Activated T-helper 1 cell treated with anti-CD3 and anti-CD28 coated beads, Interleukin-2, amount 50 U/mL, for 16 hours (primary cell): ENCODE results near the gene NAPG.
A peak's percentile ranks its signal among the peaks of the same experiment; 100 is the strongest.
"Not testable (repeated sequence)": the region's sequence is repeated elsewhere in the genome, so short reads cannot be mapped to it uniquely, and the experiment has no call there.

ENCODE experiments used
- DNase-seq, 2 donors: peaks; one replicate each; pipeline ENCODE4 v3.0.0-alpha.2; 2020; ENCODE audit warnings: low read depth in 1 of 2, low spot score in 1 of 2

Gene NAPG

DNA sequence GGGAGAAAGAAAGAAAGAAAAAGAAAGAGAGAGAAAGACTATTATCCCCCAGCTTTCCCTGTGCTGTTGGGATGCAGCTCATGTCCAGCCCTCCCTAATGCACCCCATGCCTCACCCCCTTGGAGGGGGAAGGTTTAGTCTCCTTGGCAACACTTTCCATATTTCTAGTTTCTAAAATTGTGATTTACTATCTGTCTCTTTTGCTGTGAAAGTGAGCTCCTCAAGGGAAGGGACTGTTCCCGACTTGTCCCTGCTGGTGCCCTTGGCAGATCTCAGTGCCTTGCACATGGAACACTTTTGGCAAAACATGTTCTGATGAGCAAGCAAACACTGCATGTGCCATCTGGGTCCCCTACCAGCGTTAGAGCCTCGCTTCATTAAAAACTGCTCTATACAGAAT lies 11.7 kb upstream of the NAPG start:
- DNase-seq, result no peak

DNA sequence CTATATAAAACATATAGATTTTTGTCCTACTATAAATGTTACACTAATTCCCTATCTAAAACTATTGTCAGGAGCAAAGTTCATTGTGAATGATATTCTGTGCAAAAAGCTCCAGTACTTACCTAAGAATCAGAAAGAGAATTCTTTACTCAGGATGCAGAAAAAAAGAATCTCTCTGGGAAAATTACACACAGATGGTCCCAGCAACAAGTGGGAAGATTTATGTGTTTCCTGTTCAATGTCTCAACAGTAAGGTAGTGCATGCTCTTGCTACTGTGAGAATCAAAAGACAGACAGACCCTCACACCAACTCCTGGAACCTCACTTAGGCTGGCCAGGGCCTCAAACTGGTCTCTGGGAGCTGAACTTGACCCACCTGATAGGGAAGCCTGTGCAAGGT lies 11.2 kb upstream of the NAPG start:
- no peak for DNase-seq

DNA sequence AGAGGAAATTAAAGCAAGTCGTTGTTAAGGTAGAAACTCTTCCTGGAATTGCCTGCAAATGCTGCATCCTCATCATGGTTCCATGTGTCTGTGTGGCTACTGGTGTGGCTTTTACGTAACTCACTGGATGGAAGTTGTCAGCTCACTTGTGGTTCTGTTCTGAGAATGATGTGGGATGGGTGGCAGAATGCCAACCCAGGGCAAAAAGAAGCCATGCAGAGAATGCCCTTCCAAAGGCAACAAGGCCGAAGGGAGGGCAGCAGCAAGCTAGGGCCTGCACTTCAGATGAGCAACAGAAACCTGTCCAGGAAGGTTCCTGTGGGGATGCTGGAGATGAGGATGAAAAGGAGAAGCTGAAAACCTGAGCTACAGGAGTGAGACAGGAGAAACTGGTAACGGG lies 10.4 kb upstream of the NAPG start:
- DNase-seq, result no peak

DNA sequence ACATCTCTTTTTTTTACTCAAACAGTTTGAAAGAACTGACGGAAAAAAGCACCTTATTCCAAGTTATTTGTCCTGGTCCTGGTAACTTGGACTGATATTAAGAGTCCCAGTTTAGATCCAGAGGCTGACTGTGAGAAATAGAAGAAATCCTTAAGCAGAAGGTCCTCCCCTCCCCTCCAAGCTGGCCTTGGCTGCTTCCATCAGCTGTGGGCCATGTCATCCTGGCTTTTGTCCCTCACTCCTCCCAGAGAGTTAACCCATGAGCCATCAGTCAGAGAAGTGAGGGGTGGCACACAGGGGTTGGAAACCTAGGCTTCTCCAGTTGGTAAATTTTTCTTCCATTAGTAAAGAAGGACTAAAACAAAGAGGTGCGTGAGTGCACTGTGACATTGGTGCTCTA lies 9.7 kb upstream of the NAPG start:
- no peak for DNase-seq

DNA sequence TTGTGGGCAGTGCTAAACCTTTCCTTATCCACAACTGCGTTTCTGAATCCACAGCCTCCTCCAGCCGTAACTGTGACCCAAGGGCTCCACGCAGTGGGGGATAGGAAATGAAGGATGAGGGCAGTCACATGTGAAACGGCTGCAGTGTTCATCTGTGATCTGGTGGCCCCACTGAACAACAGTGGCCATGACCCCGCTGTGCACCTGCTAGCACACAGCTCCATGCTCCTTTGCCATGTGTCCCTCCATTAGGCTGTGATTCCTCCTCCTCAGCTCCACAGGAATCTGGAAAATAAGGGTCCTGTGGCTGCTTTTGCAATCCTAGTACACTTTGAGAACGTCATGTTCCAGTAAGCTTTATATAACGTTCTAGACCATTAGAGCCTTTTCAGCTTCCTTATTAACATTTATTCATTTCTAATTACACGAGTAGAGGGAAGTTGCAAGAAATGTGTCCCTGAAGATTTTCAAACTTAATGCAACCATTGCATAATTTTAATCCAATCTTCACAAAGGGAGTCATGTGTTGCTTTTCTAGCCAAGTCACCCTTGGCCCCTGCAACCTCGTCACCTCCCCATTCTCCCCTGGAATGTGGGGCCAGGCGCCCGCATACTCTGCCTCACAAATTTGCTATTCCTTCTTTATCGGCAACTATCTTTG lies 7.1 kb upstream of the NAPG start:
- DNase-seq, result no peak

DNA sequence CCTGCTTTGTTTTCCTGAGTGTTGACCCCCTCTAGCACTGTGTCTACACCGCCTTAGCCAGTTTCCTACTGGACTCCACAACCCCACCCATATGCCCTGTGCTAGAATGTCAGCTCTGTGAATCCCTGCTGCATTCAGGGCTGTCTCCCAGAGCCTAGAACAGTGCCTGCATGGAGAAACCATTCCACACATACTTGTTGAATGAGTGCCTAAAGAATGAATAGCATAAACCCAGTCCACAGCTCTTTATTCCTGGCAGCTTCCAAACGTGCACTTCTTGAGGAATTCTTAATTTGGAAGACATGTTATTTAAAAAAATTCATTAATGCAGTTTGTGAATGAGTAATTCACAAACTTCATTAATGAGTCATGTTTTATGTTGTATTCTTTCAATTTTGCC lies 6.5 kb upstream of the NAPG start:
- no peak for DNase-seq

DNA sequence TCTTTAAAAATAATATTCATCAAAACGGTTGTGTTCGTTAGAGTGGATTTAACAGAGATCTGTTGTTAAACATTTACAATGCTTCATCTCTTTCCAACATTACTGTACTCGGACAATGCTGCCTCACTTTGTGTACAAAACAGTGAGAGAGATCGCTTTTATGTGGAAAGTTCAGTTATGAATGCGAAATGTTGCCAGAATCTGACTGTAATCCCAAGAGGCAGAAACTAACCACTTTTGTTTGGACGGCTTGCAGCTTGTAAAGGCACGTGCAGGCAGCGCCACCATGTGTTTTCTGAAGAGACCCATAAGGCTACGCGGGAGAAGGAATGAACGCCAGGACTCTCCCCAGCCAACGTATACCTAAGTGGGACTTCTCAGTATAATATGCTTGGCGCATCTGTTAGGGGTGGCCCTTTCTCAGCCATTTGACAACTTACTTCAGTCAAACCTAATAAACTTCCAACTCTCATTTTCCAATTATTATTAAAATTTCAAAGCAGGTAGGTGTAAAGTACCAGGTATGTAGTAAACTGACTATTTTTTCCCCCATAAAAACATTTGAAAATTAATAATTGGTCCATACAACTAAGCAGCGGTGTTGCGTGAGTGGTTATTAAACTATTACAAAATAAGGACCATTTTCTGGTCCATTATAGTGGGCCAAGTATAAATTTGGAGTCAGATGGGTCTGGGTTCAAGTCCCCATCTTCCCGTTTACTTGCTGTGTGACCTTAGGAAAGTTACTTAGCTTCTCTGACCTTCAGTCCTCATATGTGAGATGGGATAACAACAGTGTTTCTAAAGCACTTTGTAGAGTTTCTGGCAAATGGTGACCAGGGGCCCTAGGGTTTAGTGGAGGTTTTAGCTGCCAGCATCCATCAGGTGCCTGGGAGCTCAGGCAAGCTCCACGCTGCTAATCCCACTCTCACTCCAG lies 5.6 kb upstream of the NAPG start:
- peak in 1 of 2 donors; percentile 22 for DNase-seq

DNA sequence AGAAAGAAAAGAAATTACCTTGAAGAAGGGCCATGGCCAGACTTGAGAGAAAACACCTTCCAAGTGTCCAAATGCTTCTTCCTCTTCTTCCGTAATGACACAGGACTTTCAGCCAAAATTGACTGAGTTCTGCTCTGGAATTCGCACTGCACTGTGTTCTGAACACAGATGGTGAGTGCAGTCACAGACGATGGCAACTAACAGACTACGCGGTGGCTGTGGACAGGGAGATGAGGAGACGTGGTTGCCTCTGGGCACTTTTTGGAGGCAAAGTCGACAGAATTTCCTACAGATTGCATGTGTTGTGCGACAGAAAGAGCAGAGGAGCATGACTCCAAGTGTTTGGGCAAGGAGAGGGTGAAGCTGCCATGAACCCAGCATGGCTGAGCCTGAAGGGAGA lies 4.3 kb upstream of the NAPG start:
- no peak for DNase-seq

DNA sequence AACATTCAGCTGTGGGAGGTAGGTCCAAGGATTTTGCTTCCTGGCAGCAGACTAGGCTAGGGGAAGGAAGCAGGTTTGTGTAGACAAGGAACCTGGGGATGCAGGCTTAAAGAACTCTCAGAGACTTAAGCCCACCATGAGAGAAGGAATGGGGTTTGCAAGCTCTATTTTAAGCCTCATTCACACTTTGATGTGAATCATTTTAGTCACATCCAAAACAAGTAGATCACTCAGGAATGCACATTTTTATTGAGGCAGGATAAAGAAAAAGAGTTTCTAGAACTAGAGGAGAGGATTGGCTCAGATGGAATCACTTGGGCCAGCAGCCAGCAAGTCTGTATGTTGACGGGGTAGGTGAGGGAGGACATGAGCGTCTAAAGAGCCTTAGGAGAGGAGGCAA lies 3.3 kb upstream of the NAPG start:
- DNase-seq, result no peak

DNA sequence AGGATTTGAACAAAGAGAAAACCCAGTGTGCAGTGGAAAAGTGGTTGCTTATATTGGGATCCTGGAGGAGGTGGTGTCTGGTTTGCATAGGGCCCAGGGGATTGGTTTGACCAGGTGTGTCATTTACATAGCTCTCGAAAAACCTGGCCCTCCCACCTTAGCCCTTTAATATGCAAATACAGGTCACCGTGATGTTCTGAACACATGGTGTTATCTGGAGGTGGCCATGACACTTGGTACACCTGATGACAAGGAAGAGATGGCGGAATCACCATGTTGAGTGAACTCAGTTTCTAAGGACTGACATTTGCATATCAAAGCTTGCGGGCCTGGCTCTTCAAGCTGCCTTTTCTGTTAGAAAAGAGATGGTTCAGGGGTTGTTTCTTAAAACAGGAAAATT lies 2.3 kb upstream of the NAPG start:
- DNase-seq, result no peak

DNA sequence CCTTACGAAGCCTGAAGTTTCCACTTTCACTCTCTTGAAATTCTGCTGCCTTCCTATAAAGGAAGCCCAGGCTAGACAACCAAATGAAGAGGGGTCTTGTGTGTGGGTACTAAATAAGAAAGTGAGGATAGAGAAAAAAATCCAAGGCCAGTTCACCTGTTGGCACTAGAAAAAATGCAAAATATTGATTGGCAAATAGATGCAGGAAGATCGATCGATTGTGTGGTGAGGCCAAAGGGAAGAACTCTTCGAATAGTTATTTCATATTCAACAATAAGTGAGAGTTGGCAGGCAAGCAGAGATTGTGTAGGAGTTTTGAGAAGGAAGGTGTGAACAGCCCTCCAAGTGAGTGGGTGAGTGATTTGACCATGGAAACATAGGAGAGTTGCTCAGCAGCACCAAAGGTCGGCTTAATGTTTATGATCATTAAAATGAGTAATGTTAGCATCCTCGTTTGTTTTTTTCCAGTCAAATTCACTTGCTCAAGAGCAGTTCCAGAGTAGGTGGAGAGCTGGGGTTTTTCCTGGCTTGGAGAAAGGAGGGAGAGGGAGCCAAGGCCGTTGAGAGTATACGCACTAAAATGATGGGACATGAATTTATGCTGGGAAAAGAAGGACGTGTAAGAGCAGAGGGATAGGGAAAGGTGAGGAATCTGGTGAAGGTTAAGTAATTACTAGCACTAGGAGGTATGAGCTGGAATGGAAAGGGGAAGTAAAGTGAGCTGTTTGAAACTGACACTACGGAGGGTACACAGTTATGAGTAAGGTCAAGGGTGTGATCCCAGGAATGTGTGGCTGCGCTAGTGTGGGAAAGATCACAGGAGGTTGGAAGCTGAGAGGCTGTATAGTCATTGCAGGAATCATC lies 1.1 kb upstream of the NAPG start:
- DNase-seq, result no peak

DNA sequence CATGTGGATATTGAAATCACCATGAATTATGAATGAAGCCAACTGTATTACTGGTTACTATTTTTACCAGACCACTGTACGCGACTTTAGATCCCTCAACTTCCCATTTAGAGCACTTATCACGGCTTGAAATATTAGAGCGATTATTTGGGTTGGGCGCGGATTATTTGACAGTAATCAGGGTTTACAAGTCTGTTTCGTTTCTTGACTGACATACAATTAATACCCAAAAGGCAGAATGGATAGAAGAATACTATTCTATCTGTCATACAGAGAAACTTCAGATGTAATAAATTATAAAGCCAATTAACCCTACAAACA lies 496 bp upstream of the NAPG start:
- DNase-seq, result no peak

DNA sequence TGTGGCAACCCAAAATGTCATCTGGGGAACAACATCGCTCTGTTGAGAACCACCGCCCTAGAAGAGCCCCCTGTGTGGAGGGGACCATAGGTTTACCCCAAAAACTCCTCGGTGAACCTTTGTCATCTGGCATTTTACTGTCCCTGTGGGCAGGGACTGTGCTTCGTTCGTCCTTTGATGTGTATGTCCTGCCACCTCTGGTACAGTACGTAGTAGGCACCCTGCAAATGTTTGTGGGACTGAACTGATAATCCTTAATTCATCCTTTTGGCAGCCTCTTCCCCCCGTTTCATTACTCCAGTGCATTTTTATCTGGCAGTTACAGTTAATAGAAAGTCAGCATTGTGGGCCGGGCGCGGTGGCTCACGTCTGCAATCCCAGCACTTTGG lies 728 bp downstream of the NAPG start:
- no peak for DNase-seq

DNA sequence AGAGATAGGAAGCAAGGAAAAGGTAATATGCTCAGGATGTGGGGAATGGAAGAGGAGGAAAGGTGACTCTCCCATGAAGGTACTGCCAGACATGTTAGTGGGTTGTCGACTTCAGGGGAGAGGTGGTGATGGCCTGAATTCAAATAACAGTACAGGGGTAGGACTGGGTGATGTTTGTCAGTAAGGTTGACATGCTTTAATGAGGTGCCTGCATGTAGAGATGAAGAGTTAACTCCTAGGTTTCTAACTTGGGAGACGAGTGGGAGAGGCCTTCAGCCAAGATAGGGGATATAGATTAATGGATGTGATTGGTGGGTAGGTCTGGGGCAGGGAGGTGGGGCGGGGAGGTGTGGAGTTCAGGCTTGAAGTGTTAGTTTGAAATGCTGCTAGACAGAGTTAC lies 2.6 kb downstream of the NAPG start:
- no peak for DNase-seq

DNA sequence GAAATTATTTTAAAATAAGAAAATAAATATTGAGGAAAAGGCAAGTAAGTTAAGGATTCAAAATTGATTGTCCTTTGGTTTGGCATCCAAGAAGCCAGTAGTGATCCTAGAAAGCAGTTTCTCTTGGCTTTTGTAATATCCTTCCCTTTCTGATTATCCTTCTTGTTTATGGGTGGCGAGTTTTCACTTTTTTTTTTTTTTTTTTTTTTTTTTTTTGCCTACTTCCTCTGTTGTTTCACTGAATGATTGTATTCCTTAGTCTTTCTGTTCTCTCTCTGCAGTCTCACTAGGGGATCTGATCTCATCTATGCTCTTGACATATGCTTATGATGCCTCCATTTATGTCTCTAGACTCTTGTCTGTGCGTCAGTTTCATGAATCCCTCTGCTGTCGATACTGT lies 4.2 kb downstream of the NAPG start:
- DNase-seq, result no peak

DNA sequence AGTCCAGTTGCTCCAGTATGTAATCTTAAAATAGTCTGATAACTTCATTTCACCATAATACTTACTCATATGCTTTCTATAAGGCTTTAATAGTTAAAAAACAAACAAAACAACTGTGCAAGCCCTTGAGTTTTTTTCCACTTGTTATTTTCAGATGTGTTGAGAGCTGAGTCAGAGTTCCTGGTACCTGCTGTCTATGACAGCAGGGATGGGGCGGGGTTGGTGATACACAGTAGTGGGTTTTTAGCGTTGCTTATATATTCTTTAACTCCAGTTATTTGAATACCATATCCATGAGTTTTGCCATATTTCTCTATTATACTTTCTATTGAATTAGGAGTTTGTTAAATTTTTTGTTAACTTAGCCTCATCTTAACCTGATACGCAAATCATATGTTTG lies 5.0 kb downstream of the NAPG start:
- DNase-seq, result no peak

DNA sequence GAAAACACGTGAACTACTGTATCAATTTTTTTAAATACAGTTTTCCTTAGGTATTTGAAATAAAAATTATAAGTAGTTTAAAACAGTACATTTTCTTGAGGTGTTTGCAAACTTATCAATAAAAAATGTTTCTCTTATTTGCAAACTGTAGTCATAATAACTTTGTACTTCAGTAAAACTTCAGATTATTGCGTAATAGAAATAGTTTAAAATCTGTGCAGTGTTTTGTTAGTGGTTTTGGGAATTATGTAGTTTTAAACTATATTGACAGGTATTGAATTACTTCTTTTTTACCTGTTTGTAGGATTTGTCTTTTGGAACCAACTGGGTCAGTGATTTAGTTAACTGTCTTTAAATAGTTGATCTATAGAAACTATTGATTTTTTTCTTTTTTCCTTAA lies 7.3 kb downstream of the NAPG start:
- DNase-seq, result no peak

DNA sequence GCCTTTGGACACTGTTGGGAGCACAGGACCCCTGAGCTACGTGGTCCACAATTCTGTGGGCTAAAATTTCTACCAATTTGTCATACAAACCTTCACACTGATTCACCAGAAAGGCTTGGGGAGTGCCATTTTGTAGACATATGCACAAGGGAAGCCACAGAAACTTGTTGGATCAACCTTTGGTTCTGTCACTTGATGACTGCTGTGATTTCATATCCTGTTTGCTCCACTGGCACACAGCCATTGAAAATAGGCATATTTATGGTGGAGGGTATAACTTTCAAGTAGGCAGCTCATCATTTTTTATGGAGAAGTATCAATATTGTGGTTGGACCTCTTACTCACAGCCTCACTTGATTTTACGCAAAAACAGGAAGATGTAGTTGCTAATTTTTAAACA lies 10.5 kb downstream of the NAPG start:
- DNase-seq, result no peak

DNA sequence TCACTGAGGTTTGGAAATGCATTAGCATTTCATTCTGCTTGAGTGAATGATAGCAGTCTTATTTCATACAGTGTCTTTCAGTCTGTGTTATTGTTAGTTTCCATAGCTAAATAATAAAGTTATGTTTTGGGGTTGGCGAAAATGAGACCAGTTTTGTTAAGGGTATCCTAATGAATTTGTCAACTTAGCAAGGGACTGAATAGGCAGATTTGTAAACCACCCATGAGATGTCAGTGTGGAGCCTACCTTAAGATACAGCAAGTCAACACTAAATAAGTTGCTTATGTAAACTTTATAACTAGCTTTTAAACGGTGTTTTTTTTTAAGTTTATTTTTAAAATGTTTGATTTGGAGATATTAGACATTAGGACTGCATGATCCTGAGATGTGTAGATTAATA lies 11.9 kb downstream of the NAPG start:
- no peak for DNase-seq

DNA sequence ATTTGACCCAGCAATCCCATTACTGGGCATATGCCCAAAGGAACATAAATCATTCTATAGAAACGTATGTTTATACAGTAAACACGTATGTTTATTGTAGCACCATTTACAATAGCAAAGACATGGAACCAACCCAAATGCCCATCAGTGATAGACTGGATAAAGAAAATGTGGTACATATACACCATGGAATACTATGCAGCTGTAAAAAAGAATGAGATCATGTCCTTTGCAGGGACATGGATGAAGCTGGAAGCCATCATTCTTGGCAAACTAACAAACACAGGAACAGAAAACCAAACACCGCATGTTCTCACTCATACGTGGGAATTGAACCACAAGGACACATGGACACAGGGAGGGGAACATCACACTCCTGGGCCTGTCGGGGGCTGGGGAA lies 13.3 kb downstream of the NAPG start:
- not testable (repeated sequence) for DNase-seq

DNA sequence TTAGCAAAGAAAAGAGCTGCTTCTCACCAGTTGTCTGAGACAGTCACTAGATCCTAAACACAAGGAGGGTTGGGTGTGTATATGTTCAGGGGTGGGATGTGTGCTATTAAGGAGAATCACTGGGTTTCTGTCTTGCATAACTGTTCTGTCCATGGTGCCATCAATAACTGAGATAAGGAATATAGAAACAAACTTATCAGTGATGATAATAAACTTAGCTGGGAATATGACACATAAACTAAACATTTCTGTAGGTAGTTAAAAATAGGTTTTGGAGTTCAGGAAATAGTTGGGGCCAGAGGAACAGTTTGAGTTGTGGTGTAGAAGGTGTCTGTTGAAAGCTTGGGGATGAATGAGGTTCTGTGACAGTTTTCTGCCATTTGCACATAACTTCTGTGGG lies 17.4 kb downstream of the NAPG start:
- DNase-seq, result no peak
